ENCODE measurements around the gene RDH5. TPM values are rescaled to one million over a fixed set of nuclear protein-coding genes. Genes with fewer than 3 reads are reported as not detected.

Gene RDH5
- total RNA-seq, 2 donors from 2014 or later, result 4.1 to 7.4 TPM

DNA sequence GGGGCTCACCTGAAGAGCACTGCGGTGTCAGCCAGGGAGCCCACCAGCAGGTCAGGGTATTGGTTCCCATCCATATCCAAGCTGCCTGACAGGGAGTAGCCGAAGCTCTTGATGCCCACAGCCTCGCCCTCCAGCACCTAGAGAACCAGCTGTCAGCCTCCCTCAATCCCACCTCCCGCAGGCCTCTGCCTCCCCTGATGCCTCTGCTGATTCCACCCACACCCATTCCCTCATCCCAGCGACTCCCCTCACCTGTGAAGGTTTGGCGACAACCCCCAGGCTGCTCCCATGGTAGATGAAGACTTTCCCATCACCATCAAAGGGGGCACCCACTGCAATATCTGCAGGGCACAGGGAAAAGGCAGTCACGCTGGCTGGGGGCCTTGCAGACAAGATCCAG is 22.5 kb upstream of the RDH5 start:
- TF ChIP-seq, protein P1, sequence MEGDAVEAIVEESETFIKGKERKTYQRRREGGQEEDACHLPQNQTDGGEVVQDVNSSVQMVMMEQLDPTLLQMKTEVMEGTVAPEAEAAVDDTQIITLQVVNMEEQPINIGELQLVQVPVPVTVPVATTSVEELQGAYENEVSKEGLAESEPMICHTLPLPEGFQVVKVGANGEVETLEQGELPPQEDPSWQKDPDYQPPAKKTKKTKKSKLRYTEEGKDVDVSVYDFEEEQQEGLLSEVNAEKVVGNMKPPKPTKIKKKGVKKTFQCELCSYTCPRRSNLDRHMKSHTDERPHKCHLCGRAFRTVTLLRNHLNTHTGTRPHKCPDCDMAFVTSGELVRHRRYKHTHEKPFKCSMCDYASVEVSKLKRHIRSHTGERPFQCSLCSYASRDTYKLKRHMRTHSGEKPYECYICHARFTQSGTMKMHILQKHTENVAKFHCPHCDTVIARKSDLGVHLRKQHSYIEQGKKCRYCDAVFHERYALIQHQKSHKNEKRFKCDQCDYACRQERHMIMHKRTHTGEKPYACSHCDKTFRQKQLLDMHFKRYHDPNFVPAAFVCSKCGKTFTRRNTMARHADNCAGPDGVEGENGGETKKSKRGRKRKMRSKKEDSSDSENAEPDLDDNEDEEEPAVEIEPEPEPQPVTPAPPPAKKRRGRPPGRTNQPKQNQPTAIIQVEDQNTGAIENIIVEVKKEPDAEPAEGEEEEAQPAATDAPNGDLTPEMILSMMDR (conservative IDR thresholded peaks at IDR 0.05), result no peak
- Histone ChIP-seq H3K9me3 (ENCODE audit: control insufficient read depth, low read length) (no peaks in the 10 kb centered on the region), H3K36me3 (ENCODE audit: control insufficient read depth, insufficient read depth, low read length) (no peaks in the 10 kb centered on the region), H3K27ac (ENCODE audit: low read depth, low read length) (no peak overlapping the region), H3K4me1 (ENCODE audit: control insufficient read depth, insufficient read depth, low read length) (no peaks in the 10 kb centered on the region), H3K9ac (ENCODE audit: extremely low read depth, low read length, poor library complexity, severe bottlenecking) (no peak overlapping the region), H3K27me3 (ENCODE audit: control insufficient read depth, insufficient read depth, low read length, poor library complexity, severe bottlenecking) (no peaks in the 10 kb centered on the region), H3K4me3 (ENCODE audit: low read length) (no peak overlapping the region)
- Mint-ChIP-seq H3K36me3 (ENCODE audit: low read depth) (peaks cover 27% of the 10 kb centered on the region), H3K9me3 (no peaks in the 10 kb centered on the region), H3K4me1 (no peaks in the 10 kb centered on the region), H3K27ac (no peak overlapping the region), H3K4me3 (no peak overlapping the region), H3K27me3 (ENCODE audit: insufficient read depth) (no peaks in the 10 kb centered on the region)
- no peak for DNase-seq
- 82 to 97% methylated on average over 5 to 7 of the region's 7 CpGs for WGBS, 2 experiments (ENCODE audit: insufficient coverage in 1 of 2, insufficient read length in 1 of 2)

DNA sequence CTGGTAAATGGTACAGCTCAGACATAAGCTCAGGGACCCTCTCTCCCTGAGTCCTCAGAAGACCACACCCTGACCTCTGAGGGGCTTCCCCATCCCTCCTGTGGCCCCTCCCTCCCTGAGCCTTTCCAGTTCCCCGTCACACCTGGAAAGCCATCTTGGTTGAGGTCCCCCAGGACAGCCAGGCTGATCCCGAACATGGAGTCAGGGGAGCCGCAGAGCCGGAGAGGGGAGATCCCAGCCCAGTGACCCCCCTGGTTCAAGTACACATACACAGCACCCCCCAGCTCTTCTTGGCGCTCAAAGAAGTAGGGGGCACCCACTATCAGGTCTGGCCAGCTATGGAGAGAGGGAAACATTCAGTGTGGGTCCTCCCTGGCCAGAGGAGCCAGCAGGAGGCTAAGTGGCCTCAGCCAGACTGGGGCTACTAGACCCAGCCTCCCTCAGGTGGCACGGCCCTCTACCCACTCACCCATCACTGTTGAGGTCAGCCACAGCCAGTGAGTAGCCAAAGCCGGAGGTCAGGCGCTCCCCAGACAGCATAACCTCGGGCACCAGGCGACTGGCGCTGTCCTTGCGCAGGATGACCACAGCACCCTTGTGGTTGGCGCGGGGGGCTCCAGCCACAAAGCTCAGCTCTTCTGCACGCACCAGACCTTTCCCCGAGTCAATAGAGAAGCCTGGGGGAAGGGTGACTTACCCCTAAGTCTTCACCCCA is 21.8 kb upstream of the RDH5 start:
- Histone ChIP-seq H3K4me1 (ENCODE audit: control insufficient read depth, insufficient read depth, low read length) (no peaks in the 10 kb centered on the region), H3K27me3 (ENCODE audit: control insufficient read depth, insufficient read depth, low read length, poor library complexity, severe bottlenecking) (no peaks in the 10 kb centered on the region), H3K4me3 (ENCODE audit: low read length) (no peak overlapping the region), H3K9me3 (ENCODE audit: control insufficient read depth, low read length) (no peaks in the 10 kb centered on the region), H3K36me3 (ENCODE audit: control insufficient read depth, insufficient read depth, low read length) (no peaks in the 10 kb centered on the region), H3K9ac (ENCODE audit: extremely low read depth, low read length, poor library complexity, severe bottlenecking) (no peak overlapping the region), H3K27ac (ENCODE audit: low read depth, low read length) (no peak overlapping the region)
- Mint-ChIP-seq H3K4me1 (no peaks in the 10 kb centered on the region), H3K27me3 (ENCODE audit: insufficient read depth) (no peaks in the 10 kb centered on the region), H3K4me3 (no peak overlapping the region), H3K9me3 (no peaks in the 10 kb centered on the region), H3K36me3 (ENCODE audit: low read depth) (peaks cover 27% of the 10 kb centered on the region), H3K27ac (no peak overlapping the region)
- no peak for DNase-seq
- WGBS, 2 experiments (ENCODE audit: insufficient coverage in 1 of 2, insufficient read length in 1 of 2), result 80 to 91% methylated on average over 1 to 16 of the region's 16 CpGs
- TF ChIP-seq, protein P1 (conservative IDR thresholded peaks at IDR 0.05), result no peak

DNA sequence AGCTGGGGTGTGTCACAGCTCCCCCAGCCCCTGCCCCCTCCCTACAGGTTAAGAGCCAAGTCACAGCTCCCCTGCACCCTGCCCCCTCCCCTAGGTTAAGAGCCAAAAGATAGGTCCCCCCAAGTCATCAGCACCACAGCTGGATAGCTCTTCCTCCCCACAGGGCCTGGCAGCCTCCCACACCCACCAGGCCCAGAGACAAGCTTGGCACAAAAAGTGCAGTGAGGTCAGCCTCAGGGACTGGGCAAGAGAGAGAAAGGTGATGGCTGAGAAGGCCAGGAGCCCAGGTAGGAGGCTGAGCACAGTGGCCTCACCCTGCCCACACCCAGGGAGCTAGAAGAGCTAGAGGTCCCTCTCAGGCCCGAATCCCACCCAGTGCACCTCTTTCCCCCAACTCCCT is 21.2 kb upstream of the RDH5 start:
- Histone ChIP-seq H3K4me3 (ENCODE audit: low read length) (no peak overlapping the region), H3K9me3 (ENCODE audit: control insufficient read depth, low read length) (no peaks in the 10 kb centered on the region), H3K36me3 (ENCODE audit: control insufficient read depth, insufficient read depth, low read length) (no peaks in the 10 kb centered on the region), H3K27me3 (ENCODE audit: control insufficient read depth, insufficient read depth, low read length, poor library complexity, severe bottlenecking) (no peaks in the 10 kb centered on the region), H3K27ac (ENCODE audit: low read depth, low read length) (no peak overlapping the region), H3K4me1 (ENCODE audit: control insufficient read depth, insufficient read depth, low read length) (no peaks in the 10 kb centered on the region), H3K9ac (ENCODE audit: extremely low read depth, low read length, poor library complexity, severe bottlenecking) (no peak overlapping the region)
- H3K9me3 Mint-ChIP-seq, result no peaks in the 10 kb centered on the region
- H3K36me3 Mint-ChIP-seq (ENCODE audit: low read depth), result peaks cover 25% of the 10 kb centered on the region
- no peak overlapping the region for H3K4me3 Mint-ChIP-seq
- no peaks in the 10 kb centered on the region for H3K27me3 Mint-ChIP-seq (ENCODE audit: insufficient read depth)
- H3K27ac Mint-ChIP-seq, result no peak overlapping the region
- TF ChIP-seq, protein P1 (conservative IDR thresholded peaks at IDR 0.05), result no peak
- no peaks in the 10 kb centered on the region for H3K4me1 Mint-ChIP-seq
- WGBS, 2 experiments (ENCODE audit: insufficient coverage in 1 of 2, insufficient read length in 1 of 2), result 100% methylated on average over 1 of the region's 1 CpG; no CpG with 5 or more reads in 1 of the 2 experiments
- DNase-seq, result no peak

Data from endodermal cell (in vitro differentiated cells).